ENCODE measurements around the gene LARGE1.

- TF ChIP-seq CTCF (IDR thresholded peaks at IDR 0.05) (no peak), POLR2A (IDR thresholded peaks at IDR 0.05) (no peak)
These were observed 149.1 kb downstream of the LARGE1 start for GRCh38 chr22:33771136-33771535.
